H9 (cell line): ENCODE measurements around the gene HDGFL3. TPM values are rescaled to one million over a fixed set of nuclear protein-coding genes. Genes with fewer than 3 reads are reported as not detected.

Experiments
- DNase-seq: peaks from one replicate; pipeline ENCODE4 v3.0.0-alpha.2; 2017
- H2AFZ ChIP-seq: one replicate; pipeline ENCODE4 v1.6.1; 2013; ENCODE audit warnings: mild to moderate bottlenecking, low read length, control low read depth, moderate library complexity
- H2AK5ac ChIP-seq: 2 replicates; pipeline ENCODE4 v1.6.1; 2013; ENCODE audit warnings: low read length, control low read depth, mixed read lengths; ENCODE audit not compliant: insufficient read length
- H2BK120ac ChIP-seq: one replicate; pipeline ENCODE4 v1.6.1; 2013; ENCODE audit warnings: low read depth, mild to moderate bottlenecking, low read length, control low read depth, inconsistent platforms; ENCODE audit not compliant: poor library complexity, severe bottlenecking
- H2BK12ac ChIP-seq: 2 replicates; pipeline ENCODE4 v1.6.1; 2013; ENCODE audit warnings: low read length, control low read depth, mixed read lengths, low read depth; ENCODE audit not compliant: insufficient read length
- H2BK15ac ChIP-seq: 2 replicates; pipeline ENCODE4 v1.6.1; 2013; ENCODE audit warnings: low read depth, low read length, control low read depth
- H2BK20ac ChIP-seq: one replicate; pipeline ENCODE4 v1.6.1; 2013; ENCODE audit warnings: low read depth, mild to moderate bottlenecking, low read length, control low read depth, inconsistent platforms; ENCODE audit not compliant: poor library complexity, severe bottlenecking
- H2BK5ac ChIP-seq: 2 replicates; pipeline ENCODE4 v1.6.1; 2013; ENCODE audit warnings: low read length, control low read depth, mixed read lengths; ENCODE audit not compliant: insufficient read length
- H3K14ac ChIP-seq: 2 replicates; pipeline ENCODE4 v1.6.1; 2013; ENCODE audit warnings: low read length, control low read depth; ENCODE audit not compliant: insufficient read depth
- H3K18ac ChIP-seq: 2 replicates; pipeline ENCODE4 v1.6.1; 2013; ENCODE audit warnings: low read depth, mild to moderate bottlenecking, mixed read lengths, low read length, control low read depth; ENCODE audit not compliant: insufficient read length
- H3K23ac ChIP-seq: 2 replicates; pipeline ENCODE4 v1.6.1; 2013; ENCODE audit warnings: low read length, control low read depth, mixed read lengths, low read depth; ENCODE audit not compliant: insufficient read length
- H3K23me2 ChIP-seq: 2 replicates; pipeline ENCODE4 v1.6.1; 2013; ENCODE audit warnings: low read depth, mild to moderate bottlenecking, mixed read lengths, low read length, control low read depth; ENCODE audit not compliant: insufficient read length, poor library complexity, severe bottlenecking
- H3K27ac ChIP-seq: 2 replicates; pipeline ENCODE4 v1.5.1; 2013; ENCODE audit warnings: low read length, control low read depth, mixed read lengths, low read depth; ENCODE audit not compliant: insufficient read length
- H3K27me3 ChIP-seq: 2 replicates; pipeline ENCODE4 v1.6.1; 2013; ENCODE audit warnings: low read length, control low read depth, inconsistent platforms; ENCODE audit not compliant: insufficient read depth
- H3K4ac ChIP-seq: 2 replicates; pipeline ENCODE4 v1.6.1; 2013; ENCODE audit warnings: low read depth, mild to moderate bottlenecking, control low read depth, inconsistent platforms, low read length, moderate library complexity
- H3K4me1 ChIP-seq: 2 replicates; pipeline ENCODE4 v1.6.1; 2013; ENCODE audit warnings: low read length, control low read depth, inconsistent platforms; ENCODE audit not compliant: insufficient read depth
- H3K4me2 ChIP-seq: 2 replicates; pipeline ENCODE4 v1.6.1; 2013; ENCODE audit warnings: low read length, control low read depth, mixed read lengths; ENCODE audit not compliant: insufficient read length, insufficient read depth
- H3K56ac ChIP-seq: 2 replicates; pipeline ENCODE4 v1.6.1; 2013; ENCODE audit warnings: low read depth, mild to moderate bottlenecking, mixed read lengths, low read length, control low read depth; ENCODE audit not compliant: insufficient read length
- H3K79me1 ChIP-seq: 2 replicates; pipeline ENCODE4 v1.6.1; 2013; ENCODE audit warnings: low read depth, mild to moderate bottlenecking, moderate library complexity, low read length, control low read depth, inconsistent platforms; ENCODE audit not compliant: insufficient read depth, poor library complexity, severe bottlenecking
- H3K79me2 ChIP-seq: 2 replicates; pipeline ENCODE4 v1.6.1; 2013; ENCODE audit warnings: low read length, control low read depth, inconsistent platforms; ENCODE audit not compliant: insufficient read depth
- H3K9ac ChIP-seq: 2 replicates; pipeline ENCODE4 v1.6.1; 2013; ENCODE audit warnings: low read length, control low read depth, mixed read lengths; ENCODE audit not compliant: insufficient read length; ENCODE audit errors: extremely low read depth
- H3K9me3 ChIP-seq: one replicate; pipeline ENCODE4 v1.6.1; 2013; ENCODE audit warnings: low read depth, low read length, inconsistent platforms; ENCODE audit not compliant: control insufficient read depth
- H3T11ph ChIP-seq: one replicate; pipeline ENCODE4 v1.6.1; 2013; ENCODE audit warnings: mild to moderate bottlenecking, low read length, control low read depth, inconsistent platforms
- H4K20me1 ChIP-seq: one replicate; pipeline ENCODE4 v1.6.1; 2013; ENCODE audit not compliant: control insufficient read depth, insufficient read length, insufficient read depth
- H4K5ac ChIP-seq: 2 replicates; pipeline ENCODE4 v1.6.1; 2013; ENCODE audit warnings: low read depth, mild to moderate bottlenecking, mixed read lengths, low read length, control low read depth; ENCODE audit not compliant: insufficient read length
- H4K8ac ChIP-seq: replicated peaks from 2 replicates; pipeline ENCODE4 v1.6.1; 2013; ENCODE audit warnings: low read length, control low read depth, mixed read lengths, low read depth; ENCODE audit not compliant: insufficient read length
- H4K91ac ChIP-seq: 2 replicates; pipeline ENCODE4 v1.6.1; 2013; ENCODE audit warnings: low read depth, mild to moderate bottlenecking, moderate library complexity, mixed read lengths, low read length, control low read depth; ENCODE audit not compliant: insufficient read length
- H3K27ac Mint-ChIP-seq, 3 experiments: 2 replicates in 2 of 3; 3 replicates in 1 of 3; pipeline ENCODE4 v1.8.0; 2020 to 2021; ENCODE audit warnings: mixed read lengths in 3 of 3, mild to moderate bottlenecking in 1 of 3, moderate library complexity in 1 of 3
- H3K27me3 Mint-ChIP-seq: 2 replicates; pipeline ENCODE4 v1.8.0; 2021; ENCODE audit warnings: low read depth, mild to moderate bottlenecking, moderate library complexity, mixed read lengths
- H3K36me3 Mint-ChIP-seq, 3 experiments: 2 replicates in 2 of 3; 3 replicates in 1 of 3; pipeline ENCODE4 v1.8.0; 2020 to 2021; ENCODE audit warnings: low read depth in 3 of 3, mixed read lengths in 3 of 3; ENCODE audit not compliant: insufficient read depth in 1 of 3
- H3K4me1 Mint-ChIP-seq, 2 experiments: 2 replicates each; pipeline ENCODE4 v1.8.0; 2020; ENCODE audit warnings: mixed read lengths in 2 of 2
- H3K4me3 Mint-ChIP-seq, 2 experiments: 2 replicates in 1 of 2; 3 replicates in 1 of 2; pipeline ENCODE4 v1.8.0; 2020 to 2021; ENCODE audit warnings: mild to moderate bottlenecking in 2 of 2, mixed read lengths in 2 of 2, moderate library complexity in 1 of 2
- H3K9me3 Mint-ChIP-seq, 2 experiments: 2 replicates in 1 of 2; 3 replicates in 1 of 2; pipeline ENCODE4 v1.8.0; 2020; ENCODE audit warnings: mild to moderate bottlenecking in 2 of 2, mixed read lengths in 2 of 2, moderate library complexity in 1 of 2
- CTCF ChIP-seq: fragments of 200-600 bp; sonication (generic); conservative IDR thresholded peaks from 3 replicates; pipeline ENCODE4 v1.8.0; 2021; ENCODE audit warnings: antibody characterized with exemption, mild to moderate bottlenecking
- WGBS: extraction: QIAGEN DNeasy Blood & Tissue Kit; methylation state at CpG from one replicate; pipeline ENCODE4 v1.1.7; 2013; ENCODE audit warnings: missing lambda C conversion rate, low lambda C conversion rate, mixed read lengths; ENCODE audit not compliant: insufficient read length; ENCODE audit errors: extremely low coverage; 5-methylcytosine and 5-hydroxymethylcytosine counted together
- total RNA-seq: library from RNA; stranded (reverse); gene quantifications from 2 replicates; pipeline ENCODE4 v1.2.1, GENCODE V29; 2021

The HDGFL3 gene
- total RNA-seq, 1 experiment from 2014 or later = 120 TPM

GRCh38 chr15:83209333-83209732, 1.7 kb upstream of the HDGFL3 start:
- Mint-ChIP-seq H3K27ac (no peak overlapping the region), H3K9me3 (peaks cover 3% of the 10 kb centered on the region in 2 experiments; a peak in 2 of 5 replicates), H3K27me3 (no peaks in the 10 kb centered on the region; the same call in 1 of the 2 replicates), H3K4me1 (peaks cover 20 to 22% of the 10 kb centered on the region in 2 experiments), H3K4me3 (no peak overlapping the region), H3K36me3 (peaks cover 0 to 3% (median 0%) of the 10 kb centered on the region in 3 experiments; a peak in 2 of 7 replicates)
- H3K23ac ChIP-seq = no peak overlapping the region
- no peaks in the 10 kb centered on the region for H3K79me1 ChIP-seq
- H3K4ac ChIP-seq = no peak overlapping the region
- H2BK12ac ChIP-seq = no peak overlapping the region
- no peak overlapping the region for H3K14ac ChIP-seq
- no peak overlapping the region for H3T11ph ChIP-seq
- H2BK15ac ChIP-seq = no peak overlapping the region
- peaks cover 16% of the 10 kb centered on the region; the same call in 1 of the 2 replicates for H3K79me2 ChIP-seq
- no peaks in the 10 kb centered on the region for H4K20me1 ChIP-seq
- H3K23me2 ChIP-seq = peaks cover 4% of the 10 kb centered on the region
- no peak overlapping the region for H3K18ac ChIP-seq
- no peaks in the 10 kb centered on the region for H3K9me3 ChIP-seq
- H2AK5ac ChIP-seq = no peak overlapping the region
- H4K8ac ChIP-seq = no peak overlapping the region
- no peak overlapping the region for H3K9ac ChIP-seq
- H2BK120ac ChIP-seq = no peak overlapping the region
- no peak overlapping the region for H3K56ac ChIP-seq
- no peak overlapping the region for H3K27ac ChIP-seq
- no peak overlapping the region for H2AFZ ChIP-seq
- no peak overlapping the region for H4K5ac ChIP-seq
- peaks cover 2% of the 10 kb centered on the region; the same call in 1 of the 2 replicates for H3K4me1 ChIP-seq
- TF ChIP-seq CTCF = peak; percentile 53; the same call in 2 of the 3 replicates
- WGBS = no CpG with 5 or more reads among the region's 5 CpGs
- no peak overlapping the region for H2BK5ac ChIP-seq
- no peak overlapping the region for H2BK20ac ChIP-seq
- no peaks in the 10 kb centered on the region for H3K27me3 ChIP-seq
- DNase-seq = peak; percentile 54
- no peak overlapping the region for H3K4me2 ChIP-seq
- H4K91ac ChIP-seq = no peak overlapping the region
